ENCODE data around the gene SLC44A2. TPM values are rescaled to one million over a fixed set of nuclear protein-coding genes. Genes with fewer than 3 reads are reported as not detected.

Gene SLC44A2
- 18.8 and 20.8 TPM in 2 replicates for total RNA-seq

GRCh38 chr19:10625003-10625761 lies at the start of gene SLC44A2:
Gene SLC44A2, plus strand, starts transcription at chr19:10625553. Its CDS starts 81 bp downstream, at chr19:10625634.

GRCh38 chr19:10587022-10587838 lies 38.1 kb upstream of the SLC44A2 start, which contains the start of gene AP1M2:
Gene AP1M2, minus strand, starts transcription at chr19:10587312. Its CDS starts 81 bp downstream, at chr19:10587231.

GRCh38 chr19:10653732-10654609 lies 28.6 kb downstream of the SLC44A2 start, which contains the start of gene ILF3:
Gene ILF3, plus strand, starts transcription at chr19:10654346. Its CDS starts 16,260 bp downstream, at chr19:10670606.

Other genes with a start within 250 kb of the SLC44A2 start
- gene TYK2, start 245.0 kb upstream of the SLC44A2 start, total RNA-seq: 54.4 and 69.6 TPM in 2 replicates
- 209 and 212 TPM in 2 replicates for gene CDC37, start 222.0 kb upstream of the SLC44A2 start, total RNA-seq
- gene PDE4A, start 205.0 kb upstream of the SLC44A2 start, total RNA-seq: 2.4 and 5.3 TPM in 2 replicates
- 99.0 and 146 TPM in 2 replicates for gene KEAP1, start 122.2 kb upstream of the SLC44A2 start, total RNA-seq
- gene S1PR5, start 108.1 kb upstream of the SLC44A2 start, total RNA-seq: under 0.01 and 0.16 TPM in 2 replicates
- 6.1 and 6.9 TPM in 2 replicates for gene ATG4D, start 81.6 kb upstream of the SLC44A2 start, total RNA-seq
- gene KRI1, start 59.5 kb upstream of the SLC44A2 start, total RNA-seq: 6.9 and 7.7 TPM in 2 replicates
- gene CDKN2D, start 56.6 kb upstream of the SLC44A2 start, total RNA-seq: 4.3 and 7.7 TPM in 2 replicates
- not detected in 2 replicates for gene AP1M2, start 38.2 kb upstream of the SLC44A2 start, total RNA-seq
- gene ILF3, start 28.8 kb downstream of the SLC44A2 start, total RNA-seq: 56.8 and 70.9 TPM in 2 replicates
- 32.8 and 47.1 TPM in 2 replicates for gene QTRT1, start 75.9 kb downstream of the SLC44A2 start, total RNA-seq
- gene DNM2, start 92.5 kb downstream of the SLC44A2 start, total RNA-seq: 73.2 and 76.1 TPM in 2 replicates
- gene TMED1, start 210.7 kb downstream of the SLC44A2 start, total RNA-seq: 43.0 and 50.6 TPM in 2 replicates
- gene C19orf38, start 222.9 kb downstream of the SLC44A2 start, total RNA-seq: 1.2 and 1.3 TPM in 2 replicates
- gene CARM1, start 246.0 kb downstream of the SLC44A2 start, total RNA-seq: 21.7 and 22.7 TPM in 2 replicates